ENCODE data around the gene PPP2R2C.

The PPP2R2C gene

DNA sequence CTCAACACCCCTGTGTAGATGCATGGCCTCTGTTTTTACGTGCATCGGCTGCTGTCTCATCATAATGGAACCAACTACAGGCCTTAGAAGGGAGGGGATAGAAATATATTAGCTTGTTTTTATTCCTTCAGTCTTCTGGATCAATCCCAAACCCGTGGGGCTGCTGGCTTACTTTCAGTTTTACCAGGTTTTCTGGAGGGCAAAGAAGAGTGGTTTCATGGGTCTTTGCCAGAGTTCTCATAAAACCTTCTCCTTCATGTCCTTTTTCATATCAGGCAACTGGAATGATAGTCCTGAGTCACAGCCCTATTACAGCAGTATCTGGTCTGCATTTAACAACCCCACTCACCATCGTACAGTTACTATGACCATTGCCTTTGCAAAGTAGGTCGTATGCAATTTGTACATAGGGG lies 34.6 kb downstream of the PPP2R2C start:
- TF ChIP-seq, protein P1, sequence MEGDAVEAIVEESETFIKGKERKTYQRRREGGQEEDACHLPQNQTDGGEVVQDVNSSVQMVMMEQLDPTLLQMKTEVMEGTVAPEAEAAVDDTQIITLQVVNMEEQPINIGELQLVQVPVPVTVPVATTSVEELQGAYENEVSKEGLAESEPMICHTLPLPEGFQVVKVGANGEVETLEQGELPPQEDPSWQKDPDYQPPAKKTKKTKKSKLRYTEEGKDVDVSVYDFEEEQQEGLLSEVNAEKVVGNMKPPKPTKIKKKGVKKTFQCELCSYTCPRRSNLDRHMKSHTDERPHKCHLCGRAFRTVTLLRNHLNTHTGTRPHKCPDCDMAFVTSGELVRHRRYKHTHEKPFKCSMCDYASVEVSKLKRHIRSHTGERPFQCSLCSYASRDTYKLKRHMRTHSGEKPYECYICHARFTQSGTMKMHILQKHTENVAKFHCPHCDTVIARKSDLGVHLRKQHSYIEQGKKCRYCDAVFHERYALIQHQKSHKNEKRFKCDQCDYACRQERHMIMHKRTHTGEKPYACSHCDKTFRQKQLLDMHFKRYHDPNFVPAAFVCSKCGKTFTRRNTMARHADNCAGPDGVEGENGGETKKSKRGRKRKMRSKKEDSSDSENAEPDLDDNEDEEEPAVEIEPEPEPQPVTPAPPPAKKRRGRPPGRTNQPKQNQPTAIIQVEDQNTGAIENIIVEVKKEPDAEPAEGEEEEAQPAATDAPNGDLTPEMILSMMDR (IDR thresholded peaks at IDR 0.05), result no peak
- TF ChIP-seq ZFX (IDR thresholded peaks at IDR 0.05; ENCODE audit: borderline replicate concordance), result no peak
- H3K27ac ChIP-seq, result no peak overlapping the region

DNA sequence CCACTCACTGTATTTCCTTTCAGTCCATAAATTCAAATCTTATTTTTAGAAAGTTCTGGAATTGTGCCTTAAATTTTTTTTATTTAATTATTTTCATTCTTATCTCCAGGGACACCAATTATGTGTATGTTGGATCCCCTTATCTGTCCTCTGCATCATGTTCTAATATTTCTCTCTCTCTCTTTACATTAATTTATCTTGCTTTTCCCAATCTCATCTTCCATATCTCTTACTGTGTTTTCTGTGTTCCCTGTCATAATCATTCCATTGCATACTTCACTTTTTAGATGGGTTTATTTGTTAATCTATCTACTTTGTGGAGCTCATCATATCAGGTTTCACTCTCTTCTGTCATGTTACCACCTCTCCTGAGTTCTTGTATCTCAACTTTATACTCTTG lies 37.4 kb downstream of the PPP2R2C start:
- no peak for TF ChIP-seq ZFX (IDR thresholded peaks at IDR 0.05; ENCODE audit: borderline replicate concordance)
- TF ChIP-seq, protein P1 (IDR thresholded peaks at IDR 0.05), result no peak
- no peak overlapping the region for H3K27ac ChIP-seq

DNA sequence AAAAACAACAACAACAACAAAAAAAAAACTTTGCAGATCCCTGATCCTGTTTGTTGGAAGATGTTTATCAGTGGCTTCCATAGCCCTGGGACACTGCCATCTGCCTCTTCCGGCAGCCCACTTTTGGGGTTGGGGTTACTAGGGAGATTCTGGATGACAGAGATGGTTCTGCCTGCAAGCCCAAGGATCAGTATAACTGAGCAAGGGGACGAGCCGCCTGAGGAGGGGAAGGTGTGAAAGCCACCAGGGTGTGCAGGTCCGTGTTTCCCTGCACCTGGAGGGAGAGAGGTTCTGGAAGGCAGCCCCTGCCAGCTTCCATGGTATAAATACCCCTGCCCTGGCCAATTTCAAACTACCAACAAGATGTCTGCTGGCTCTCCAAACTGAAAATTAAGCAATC lies 41.5 kb downstream of the PPP2R2C start:
- no peak overlapping the region for H3K27ac ChIP-seq
- TF ChIP-seq ZFX (IDR thresholded peaks at IDR 0.05; ENCODE audit: borderline replicate concordance), result no peak
- TF ChIP-seq, protein P1 (IDR thresholded peaks at IDR 0.05), result no peak

DNA sequence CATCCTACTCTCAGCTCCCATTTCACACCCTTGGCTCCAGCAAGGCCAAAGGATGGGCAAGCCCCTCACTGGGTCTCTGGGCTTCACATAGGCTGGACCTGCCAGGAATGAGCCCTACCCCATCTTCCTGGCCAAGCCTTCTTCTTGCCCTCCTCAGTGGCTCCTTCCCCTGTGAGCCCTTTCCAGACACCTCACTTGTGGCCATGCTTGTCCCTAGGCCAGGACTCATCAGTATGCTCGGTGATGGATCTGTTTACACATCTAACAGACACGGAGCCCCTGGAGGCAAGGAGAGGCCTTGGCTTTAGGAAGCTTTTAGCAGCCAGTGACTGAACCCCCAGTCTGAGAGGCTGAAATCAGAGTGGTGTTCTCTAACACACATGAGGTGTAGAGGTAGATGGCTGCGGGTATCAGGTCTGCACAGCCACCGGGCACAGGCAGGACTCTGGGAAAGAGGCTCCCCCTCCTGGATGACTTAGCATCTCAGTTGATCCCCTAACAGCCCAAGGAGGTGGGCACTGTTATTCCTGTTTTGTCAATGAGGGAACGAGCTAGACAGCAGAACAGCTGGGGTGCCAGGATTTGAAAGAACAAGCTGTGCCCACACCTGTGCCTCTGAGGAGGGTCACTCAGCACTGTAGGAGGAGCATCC lies 44.8 kb downstream of the PPP2R2C start:
- no peak for TF ChIP-seq ZFX (IDR thresholded peaks at IDR 0.05; ENCODE audit: borderline replicate concordance)
- TF ChIP-seq, protein P1 (IDR thresholded peaks at IDR 0.05), result no peak
- H3K27ac ChIP-seq, result no peak overlapping the region

DNA sequence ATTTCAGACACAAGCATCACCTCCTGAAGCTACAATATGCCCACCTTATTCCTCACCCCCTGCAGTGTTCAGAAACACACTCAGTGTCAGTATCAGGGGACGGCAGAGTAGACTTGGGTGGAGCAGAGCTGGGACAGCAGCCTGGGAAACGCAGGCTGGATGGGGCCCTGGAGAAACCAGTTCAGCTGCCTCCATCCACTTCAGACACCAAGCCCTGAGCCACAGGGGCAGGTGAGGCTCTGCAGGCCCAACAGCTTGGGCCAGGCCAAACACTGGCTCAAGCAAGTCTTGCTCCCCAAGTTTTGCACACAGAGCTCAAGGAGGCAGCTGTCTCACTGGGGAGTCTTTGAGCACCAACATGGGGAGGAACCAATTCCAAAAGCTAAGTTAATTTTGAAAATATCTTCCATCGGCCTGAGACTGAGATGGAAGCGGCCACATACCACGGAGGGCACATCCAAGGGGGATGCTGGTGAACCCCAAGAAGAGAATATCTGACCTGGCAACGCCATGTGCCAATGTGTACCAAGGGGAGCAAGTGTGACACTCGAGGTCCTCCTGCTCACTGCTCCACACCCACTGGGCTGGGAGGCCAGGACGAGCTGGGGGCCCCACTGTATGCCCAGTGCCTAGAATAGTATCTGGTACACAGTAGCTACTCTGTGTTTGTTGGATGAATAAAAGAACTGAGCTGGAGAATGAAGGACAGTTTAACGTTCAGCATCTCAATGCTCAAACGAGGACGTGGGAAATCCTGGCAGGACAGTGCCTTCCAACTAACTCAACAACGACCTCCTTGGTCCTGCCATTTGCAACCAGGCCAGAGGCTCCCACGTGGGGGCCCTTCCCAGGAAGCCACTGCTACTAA lies 45.6 kb downstream of the PPP2R2C start:
- TF ChIP-seq, protein P1 (IDR thresholded peaks at IDR 0.05), result no peak
- no peak for TF ChIP-seq ZFX (IDR thresholded peaks at IDR 0.05; ENCODE audit: borderline replicate concordance)
- H3K27ac ChIP-seq, result no peak overlapping the region

DNA sequence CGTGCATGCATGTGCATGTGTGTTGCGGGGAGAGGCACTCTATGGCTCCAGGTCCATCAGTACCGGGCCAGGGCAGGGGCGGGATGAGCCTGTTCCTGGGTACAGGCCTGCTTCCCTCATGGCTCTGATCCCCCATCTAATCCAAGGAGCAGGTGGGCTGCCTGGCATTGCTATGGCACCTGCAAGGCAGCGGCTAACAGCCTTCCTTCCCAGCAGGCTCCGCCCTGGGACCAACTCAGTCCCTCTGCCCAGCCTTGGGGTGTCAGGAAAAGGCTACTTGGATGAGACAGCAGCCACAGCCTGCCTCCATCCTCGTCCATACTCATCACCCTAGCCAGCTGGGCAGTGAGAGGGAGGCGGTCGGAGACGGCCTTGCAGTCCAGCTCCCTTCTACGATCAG lies 46.5 kb downstream of the PPP2R2C start:
- H3K27ac ChIP-seq, result no peak overlapping the region
- TF ChIP-seq, protein P1 (IDR thresholded peaks at IDR 0.05), result no peak
- no peak for TF ChIP-seq ZFX (IDR thresholded peaks at IDR 0.05; ENCODE audit: borderline replicate concordance)

DNA sequence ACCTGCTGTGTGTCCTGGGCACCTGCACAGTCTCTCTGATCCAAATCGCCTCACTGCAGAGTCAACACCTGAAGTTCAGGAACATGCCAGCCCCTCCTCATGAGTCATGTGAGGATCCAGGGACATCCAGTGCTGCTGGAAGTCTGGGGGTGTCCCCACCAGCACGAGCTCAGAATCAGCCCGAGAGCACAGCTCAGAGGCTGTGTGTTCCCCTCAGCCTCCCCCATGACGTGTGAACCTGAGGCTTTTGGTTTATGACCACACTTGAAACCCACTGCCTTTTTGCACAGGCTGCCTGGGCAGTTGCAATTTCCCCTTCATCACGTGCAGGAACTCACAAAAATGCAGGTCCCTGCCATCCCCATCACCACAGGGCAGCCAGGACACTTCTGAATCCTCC lies 47.1 kb downstream of the PPP2R2C start:
- no peak overlapping the region for H3K27ac ChIP-seq
- TF ChIP-seq, protein P1 (IDR thresholded peaks at IDR 0.05), result no peak
- no peak for TF ChIP-seq ZFX (IDR thresholded peaks at IDR 0.05; ENCODE audit: borderline replicate concordance)
